Fibroblast of the aortic adventitia (primary cell): Measurements from ENCODE around the gene BCL2L15. TPM values are rescaled to one million over a fixed set of nuclear protein-coding genes. Genes with fewer than 3 reads are reported as not detected.

Source experiments
- DNase-seq: peaks from one replicate; pipeline ENCODE4 v3.0.0-alpha.2; 2010; ENCODE audit warnings: low read depth
- H3K4me3 ChIP-seq: 2 replicates; pipeline ENCODE4 v1.5.1; 2011; ENCODE audit warnings: low read depth, mild to moderate bottlenecking, control low read depth, low read length, moderate library complexity
- CTCF ChIP-seq: IDR thresholded peaks from 2 replicates; pipeline ENCODE4 v1.5.1; 2011; ENCODE audit warnings: mild to moderate bottlenecking, low read length, control low read depth, inconsistent platforms; ENCODE audit not compliant: insufficient read depth
- total RNA-seq: library from RNA; depleted of rRNA; stranded (reverse); fragments of >200 nt; gene quantifications from 2 replicates; pipeline ENCODE4 v1.2.3, GENCODE V29; 2012; ENCODE audit warnings: low replicate concordance

Gene BCL2L15
- total RNA-seq, 1 donor, result 0.18 TPM

DNA sequence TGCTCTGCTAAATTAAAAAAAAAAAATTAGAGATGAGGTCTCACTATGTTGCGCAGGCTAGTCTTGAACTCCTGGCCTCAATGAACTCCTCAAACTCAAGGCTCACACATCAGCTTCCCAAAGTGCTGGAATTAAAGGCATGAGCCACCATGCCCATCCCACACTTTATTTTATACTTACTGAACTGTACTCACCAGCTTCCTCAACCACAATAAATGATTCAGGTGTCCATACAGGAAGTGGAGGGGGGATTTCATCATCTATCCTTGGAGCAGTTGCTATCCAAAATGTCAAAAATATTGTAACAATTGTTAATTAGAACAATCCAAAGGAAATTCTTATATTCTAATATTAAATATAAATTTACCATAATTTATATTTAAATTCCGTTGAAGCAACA lies 52.7 kb downstream of the BCL2L15 start:
- H3K4me3 ChIP-seq, result no peak overlapping the region
- DNase-seq, result no peak
- no peak for TF ChIP-seq CTCF

Other genes with a start within 250 kb of the BCL2L15 start
- 36.3 and 59.4 TPM in 2 replicates for gene PHTF1, start 128.1 kb downstream of the BCL2L15 start, total RNA-seq
- 9.2 and 23.7 TPM in 2 replicates for gene RSBN1, start 75.1 kb downstream of the BCL2L15 start, total RNA-seq
- gene PTPN22, start 15.9 kb downstream of the BCL2L15 start, total RNA-seq, result 0.99 and 1.6 TPM in 2 replicates
- 10.9 and 15.4 TPM in 2 replicates for gene AP4B1, start 17.2 kb upstream of the BCL2L15 start, total RNA-seq
- 2.5 and 14.1 TPM in 2 replicates for gene DCLRE1B, start 17.7 kb upstream of the BCL2L15 start, total RNA-seq
- gene HIPK1, start 41.7 kb upstream of the BCL2L15 start, total RNA-seq, result 17.2 and 38.2 TPM in 2 replicates
- gene OLFML3, start 91.9 kb upstream of the BCL2L15 start, total RNA-seq, result 135 and 212 TPM in 2 replicates